Measurements from ENCODE around the gene CACNA1I.

Gene CACNA1I

DNA sequence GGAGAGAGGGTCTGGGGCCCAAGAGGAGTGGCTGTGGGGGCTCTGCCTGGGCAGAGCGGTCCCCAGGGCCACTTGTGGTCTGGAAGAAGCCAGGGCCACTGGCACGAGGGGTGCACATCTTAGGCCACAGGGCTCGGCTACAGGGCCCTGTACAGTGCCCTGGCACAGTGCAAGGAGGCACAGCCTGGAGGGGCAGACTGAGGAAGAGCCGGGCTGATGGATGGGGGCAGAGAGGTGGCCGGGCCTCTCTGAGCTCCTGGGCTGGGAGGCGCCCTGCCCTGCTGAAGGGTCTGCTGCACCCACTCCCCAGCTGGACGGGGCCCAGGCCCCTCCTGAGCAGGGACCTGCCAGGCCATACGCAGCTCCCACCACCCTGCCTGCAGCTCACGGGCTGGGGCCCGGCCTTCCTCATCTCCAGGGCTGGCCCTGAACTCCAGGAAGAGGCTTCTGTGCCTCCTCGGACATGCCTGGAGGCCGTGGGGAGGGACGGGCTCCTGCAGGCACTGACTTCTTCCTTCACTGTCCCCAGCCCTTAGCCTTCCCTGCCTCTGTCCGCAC is 123.5 kb downstream of the CACNA1I start:
- DNase-seq (ENCODE audit: low read depth in 2 of 2), result no peak

DNA sequence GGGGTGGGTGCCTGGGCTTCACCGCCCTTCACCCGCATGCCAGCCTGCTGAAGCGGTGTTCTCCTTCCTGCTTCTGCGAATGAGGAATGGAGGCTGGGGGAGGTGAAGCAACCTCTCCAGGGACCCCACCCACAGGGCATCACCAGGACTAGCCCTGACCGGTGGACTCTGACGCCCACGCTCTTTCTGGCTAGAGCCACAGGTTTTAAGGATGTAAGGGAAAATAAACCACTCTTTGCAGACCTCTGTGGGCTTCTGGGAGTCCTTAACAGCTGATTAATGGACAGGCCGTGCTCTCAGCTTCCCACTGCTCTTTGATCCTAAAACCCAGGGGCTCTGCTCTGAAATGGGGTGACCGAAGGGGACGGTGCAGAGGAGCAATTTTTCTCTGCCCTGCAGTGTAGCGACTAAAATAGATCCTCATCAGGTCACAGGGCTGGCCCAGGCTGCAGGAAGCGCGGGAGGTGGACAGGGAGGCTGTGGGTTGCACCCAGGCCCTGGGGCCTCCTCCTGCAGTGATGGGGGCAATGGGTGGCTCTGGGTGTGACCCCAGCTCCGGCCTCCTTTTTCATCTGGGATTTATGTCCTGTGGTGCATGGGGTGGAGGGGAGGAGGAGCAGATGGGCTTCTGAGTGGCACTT is 127.4 kb downstream of the CACNA1I start:
- DNase-seq (ENCODE audit: low read depth in 2 of 2), result no peak

GRCh38 chr22:39699631-39700360 is 129.2 kb downstream of the CACNA1I start:
- DNase-seq (ENCODE audit: low read depth in 2 of 2), result no peak

DNA sequence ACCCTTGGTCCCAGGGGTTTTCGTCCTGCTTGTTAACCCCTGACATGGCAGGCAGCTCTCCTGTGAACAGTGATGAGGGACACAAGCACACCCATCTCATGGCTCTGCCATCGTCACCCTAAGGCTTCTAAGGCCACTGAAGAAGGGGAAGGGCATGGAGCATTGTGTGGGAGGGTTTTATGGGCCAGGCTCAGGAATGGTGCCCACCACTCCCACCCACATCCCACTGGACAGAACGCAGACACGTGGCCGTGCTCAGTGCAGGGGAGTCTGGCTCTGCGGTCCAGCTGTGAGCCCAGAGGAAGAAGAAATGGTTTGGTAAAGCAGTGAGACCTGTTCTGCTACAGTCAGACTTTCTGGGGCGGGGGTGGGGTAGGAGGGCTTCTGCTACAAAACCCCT is 130.0 kb downstream of the CACNA1I start:
- DNase-seq (ENCODE audit: low read depth in 2 of 2), result no peak

- no peak for DNase-seq (ENCODE audit: low read depth in 2 of 2)
These were observed 132.5 kb downstream of the CACNA1I start for GRCh38 chr22:39703091-39703490.

DNA sequence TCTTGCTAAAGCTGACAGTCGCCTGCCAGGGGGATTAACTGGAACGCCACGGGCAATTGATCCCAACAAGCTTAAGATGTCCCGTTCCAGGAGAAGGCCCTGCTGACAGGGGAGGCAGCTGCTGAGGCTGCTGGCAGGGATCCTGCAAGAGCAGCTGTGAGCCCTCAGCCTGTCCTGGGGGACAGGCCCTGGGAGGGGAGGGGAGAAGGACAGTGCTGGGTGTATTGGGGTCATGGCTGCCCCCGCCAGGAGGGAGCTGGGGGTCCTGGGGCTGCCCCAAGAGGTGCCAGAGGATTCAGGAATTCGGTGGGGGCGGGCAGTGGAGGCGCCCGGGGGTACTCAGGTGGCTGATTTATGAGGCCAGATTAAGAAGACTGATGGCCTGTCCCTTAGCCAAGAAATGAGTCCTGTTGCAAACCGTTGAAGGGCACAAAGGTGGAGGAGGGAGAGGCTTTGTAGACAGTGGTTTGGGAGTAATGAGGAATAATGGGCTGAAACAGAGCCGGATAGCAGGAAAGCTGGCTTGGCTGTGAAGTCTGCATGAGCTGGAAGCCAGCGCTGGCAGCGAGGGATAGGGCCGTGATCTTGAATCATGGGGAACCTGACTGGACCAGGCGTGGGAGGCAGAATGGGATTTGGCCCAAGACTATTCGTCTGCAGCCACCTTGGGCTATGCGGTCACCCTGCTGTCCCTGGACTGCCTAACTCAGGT is 133.5 kb downstream of the CACNA1I start:
- no peak for DNase-seq (ENCODE audit: low read depth in 2 of 2)

DNA sequence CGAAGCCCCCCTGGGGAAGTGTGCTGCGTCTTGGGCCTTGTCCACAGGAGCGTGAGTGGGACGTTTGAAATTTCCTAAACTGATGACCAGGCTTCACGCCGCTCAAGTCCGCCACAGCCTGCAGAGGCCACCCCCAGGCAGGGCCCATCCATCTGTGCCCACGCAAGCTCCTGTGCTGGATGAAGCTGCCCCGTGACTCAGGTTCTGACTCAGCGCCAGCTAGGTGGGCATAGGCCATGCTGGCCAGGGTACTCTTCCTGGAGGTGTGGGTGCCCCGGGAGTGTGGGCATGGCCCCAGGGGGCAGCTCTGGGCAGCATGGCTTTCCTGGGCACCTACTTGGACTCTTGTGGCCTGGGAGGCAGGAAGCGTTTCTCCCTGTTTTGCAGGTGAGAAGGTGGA is 134.8 kb downstream of the CACNA1I start:
- no peak for DNase-seq (ENCODE audit: low read depth in 2 of 2)

DNA sequence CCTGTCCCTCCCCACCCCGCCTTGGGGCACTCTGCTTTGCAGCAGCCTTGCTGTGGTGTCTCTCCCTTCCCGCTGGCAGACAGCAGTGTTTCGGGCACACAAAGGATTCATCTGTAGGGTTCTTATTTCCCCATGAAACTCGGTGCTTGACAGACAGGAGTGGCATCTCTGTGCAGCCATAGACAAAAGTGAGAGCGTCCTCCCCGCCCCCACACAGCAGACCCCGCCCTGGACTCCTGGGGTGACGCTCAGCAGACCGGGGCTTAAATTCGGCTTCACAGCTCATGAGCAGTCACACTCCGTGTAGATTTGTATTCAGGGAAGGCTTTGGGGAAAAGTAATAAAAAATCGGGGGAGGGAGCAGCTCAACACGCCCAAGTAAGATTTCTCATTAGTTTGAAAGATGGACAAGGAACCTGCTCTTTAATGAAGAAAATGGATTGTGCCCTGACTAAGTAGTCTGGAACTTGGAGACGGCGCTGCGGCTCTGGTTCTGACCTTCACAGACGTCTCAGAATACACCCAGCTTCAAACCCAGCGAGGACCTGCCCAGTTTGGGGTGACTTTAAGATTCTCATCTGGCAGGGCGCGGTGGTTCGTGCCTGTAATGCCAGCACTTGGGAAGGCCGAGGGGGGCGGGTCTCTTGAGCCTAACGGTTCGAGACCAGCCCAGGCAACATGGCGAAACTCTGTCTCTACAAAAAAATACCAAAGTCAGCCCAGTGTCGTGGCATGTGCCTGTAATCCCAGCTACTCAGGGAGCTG is 136.0 kb downstream of the CACNA1I start:
- DNase-seq (ENCODE audit: low read depth in 2 of 2), result no peak

DNA sequence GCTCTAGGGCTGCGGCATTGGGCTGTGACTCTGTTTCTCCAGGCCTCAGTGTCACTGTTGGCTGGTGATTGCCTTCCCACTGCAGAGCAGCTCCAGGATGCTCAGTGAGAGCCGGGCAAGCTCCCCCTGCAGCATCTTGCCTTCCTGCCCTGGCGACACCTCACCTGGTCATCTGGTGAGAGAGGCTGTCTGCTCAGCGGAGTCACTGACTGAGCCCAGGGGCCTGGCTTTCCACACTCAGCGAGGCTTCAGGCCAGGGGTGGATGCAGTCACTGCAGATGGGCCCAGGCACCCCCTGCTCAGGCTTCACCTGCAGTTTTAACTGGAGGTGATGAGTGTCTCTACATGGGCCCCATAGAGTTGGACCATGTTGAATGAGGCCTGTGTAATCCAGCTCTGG is 136.8 kb downstream of the CACNA1I start:
- DNase-seq (ENCODE audit: low read depth in 2 of 2), result no peak

DNA sequence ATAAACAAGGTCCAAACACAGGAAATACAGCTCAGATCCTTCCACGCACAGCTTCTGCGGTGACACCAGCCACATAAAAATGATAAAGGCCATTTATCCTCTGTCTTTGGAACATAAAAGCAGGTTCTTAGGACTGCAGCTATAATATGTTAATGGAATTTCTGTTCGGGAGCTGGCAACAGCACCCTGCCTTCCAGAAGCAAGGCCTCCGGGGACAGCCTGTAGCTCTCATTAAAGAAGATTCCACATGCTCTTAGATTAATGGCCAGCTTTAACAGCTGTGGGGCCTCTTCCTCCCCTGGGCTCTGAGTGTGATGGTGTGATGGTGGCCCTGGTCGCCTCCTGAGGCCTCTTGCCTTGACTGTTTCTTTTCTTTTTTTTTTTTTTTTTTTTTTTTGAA is 137.3 kb downstream of the CACNA1I start:
- DNase-seq (ENCODE audit: low read depth in 2 of 2), result no peak

- DNase-seq (ENCODE audit: low read depth in 2 of 2), result no peak
These were observed 140.0 kb downstream of the CACNA1I start for GRCh38 chr22:39710380-39711150.

GRCh38 chr22:39712081-39712480 is 141.5 kb downstream of the CACNA1I start:
- DNase-seq (ENCODE audit: low read depth in 2 of 2), result no peak

DNA sequence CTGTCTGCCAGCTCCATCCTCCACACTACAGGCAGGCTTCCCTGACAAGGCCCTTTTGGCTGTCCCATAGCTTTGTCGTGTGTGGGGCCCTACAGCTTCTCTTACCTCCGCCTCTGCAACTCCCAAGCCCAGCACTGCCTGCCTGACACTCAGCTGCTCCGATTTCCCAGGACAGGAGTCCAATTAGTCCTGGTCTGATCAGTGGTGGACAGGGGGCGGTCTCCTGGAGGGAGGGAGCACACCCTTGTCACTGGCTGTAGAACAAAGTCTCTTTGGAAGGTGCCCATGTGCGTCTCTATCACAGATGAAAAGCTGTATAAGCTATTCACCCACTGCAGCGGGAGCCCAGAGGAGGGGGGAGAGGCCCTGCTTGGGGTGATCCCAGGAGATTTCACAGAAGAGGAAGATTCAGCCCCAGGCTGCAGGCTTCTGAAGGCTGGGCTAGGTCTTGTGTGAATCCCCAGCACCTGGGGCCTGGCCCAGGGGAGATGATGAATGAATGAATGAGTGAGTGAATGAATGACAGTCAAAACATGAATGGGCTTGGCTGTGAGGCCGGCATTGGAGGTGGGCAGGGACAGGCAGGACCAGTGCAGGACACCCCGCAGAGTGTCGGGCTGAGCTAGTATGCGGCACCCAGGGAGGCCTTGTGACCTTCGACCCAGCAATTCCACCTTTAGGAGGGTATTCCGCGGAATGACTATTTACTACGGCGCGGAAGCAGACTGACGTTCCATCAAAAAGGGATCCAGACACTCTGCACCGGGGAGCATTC is 142.4 kb downstream of the CACNA1I start:
- no peak for DNase-seq (ENCODE audit: low read depth in 2 of 2)

DNA sequence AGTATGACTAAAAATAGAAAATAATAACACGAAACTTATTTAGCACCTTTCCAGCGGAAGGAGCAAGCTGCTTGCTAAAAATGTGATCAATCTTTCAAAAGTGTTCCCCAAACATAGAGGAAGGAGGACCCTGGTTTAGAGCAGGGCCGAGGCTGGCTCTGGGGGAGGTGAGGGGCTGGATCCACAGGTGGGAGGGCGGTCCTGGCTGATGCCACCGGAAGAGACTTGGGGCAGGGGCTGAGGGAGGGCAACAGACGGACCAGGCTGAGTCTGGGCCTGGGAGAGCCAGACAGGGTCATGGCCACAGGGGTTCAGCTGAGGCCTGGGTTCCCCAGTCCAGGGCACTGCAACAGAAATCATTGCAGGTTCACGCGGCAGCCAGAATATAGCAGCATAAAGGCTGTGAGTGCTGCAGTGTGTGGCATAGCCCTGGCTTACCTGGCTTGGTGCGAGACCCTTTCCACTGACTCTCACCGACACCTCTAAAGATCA is 143.3 kb downstream of the CACNA1I start:
- DNase-seq (ENCODE audit: low read depth in 2 of 2), result no peak

- no peak for DNase-seq (ENCODE audit: low read depth in 2 of 2)
These were observed 143.8 kb downstream of the CACNA1I start for GRCh38 chr22:39714321-39714720.

GRCh38 chr22:39715778-39716495 is 145.4 kb downstream of the CACNA1I start:
- no peak for DNase-seq (ENCODE audit: low read depth in 2 of 2)

GRCh38 chr22:39716534-39716933 is 146.0 kb downstream of the CACNA1I start:
- DNase-seq (ENCODE audit: low read depth in 2 of 2), result no peak

DNA sequence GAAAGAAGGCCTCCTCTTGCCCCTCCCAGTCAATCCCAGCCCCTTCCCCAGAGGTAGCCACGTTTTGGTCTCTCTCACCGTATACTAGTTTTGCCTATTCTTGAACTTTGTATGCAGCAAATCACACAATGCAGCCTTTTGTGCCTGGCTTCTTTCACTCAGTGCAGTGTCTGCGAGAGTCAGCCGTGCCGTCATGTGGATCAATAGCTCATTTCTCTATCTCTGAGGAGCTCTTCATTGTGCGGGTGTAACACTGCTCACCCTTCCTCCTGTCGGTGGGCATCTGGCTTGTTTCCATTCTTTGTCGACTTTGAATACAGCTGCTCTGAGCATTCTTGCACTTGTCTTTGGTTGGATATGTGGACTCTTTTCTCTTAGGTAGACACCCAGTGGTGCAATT is 146.5 kb downstream of the CACNA1I start:
- no peak for DNase-seq (ENCODE audit: low read depth in 2 of 2)

GRCh38 chr22:39718206-39718605 is 147.7 kb downstream of the CACNA1I start:
- DNase-seq (ENCODE audit: low read depth in 2 of 2), result no peak
